A673 (cell line): ENCODE results near the gene PPHLN1. TPM values are rescaled to one million over a fixed set of nuclear protein-coding genes. Genes with fewer than 3 reads are reported as not detected.

Experiments used
- BruUV-seq: library from RNA; stranded (reverse); fragments of 400-500 nt; replicated peaks from 2 replicates; lab custom pipeline; 2021; lab: Mats Ljungman, UMichigan
- CTCF ChIA-PET: fragments of 300-600 bp; sonication (Branson Sonifier 250); formaldehyde crosslinking; loops from one replicate; lab custom pipeline; 2022; ENCODE audit warnings: antibody characterized with exemption; lab: Charles Lee
- POLR2A ChIA-PET: fragments of 300-600 bp; sonication (Branson Sonifier 250); formaldehyde crosslinking; loops from one replicate; lab custom pipeline; 2022; ENCODE audit warnings: antibody characterized with exemption; ENCODE audit not compliant: low non-redundant PET; lab: Charles Lee
- DNase-seq: peaks from one replicate; pipeline ENCODE4 v3.0.0-alpha.2; 2015; ENCODE audit warnings: low spot score
- H3K27ac ChIP-seq: fragments of 200-600 bp; sonication (generic); 2 replicates; pipeline ENCODE4 v1.5.1; 2016; ENCODE audit warnings: mixed run types, low read depth, mild to moderate bottlenecking, mixed read lengths, antibody characterized with exemption, low read length; ENCODE audit not compliant: poor library complexity, severe bottlenecking
- H3K27me3 ChIP-seq: fragments of 200-600 bp; sonication (generic); replicated peaks from 2 replicates; pipeline ENCODE4 v1.6.1; 2017; ENCODE audit warnings: mixed run types, low read depth, mild to moderate bottlenecking, mixed read lengths, antibody characterized with exemption, low read length; ENCODE audit not compliant: insufficient read depth, poor library complexity
- H3K36me3 ChIP-seq: fragments of 200-600 bp; sonication (generic); 2 replicates; pipeline ENCODE4 v1.6.1; 2016; ENCODE audit warnings: mixed run types, mild to moderate bottlenecking, mixed read lengths, antibody characterized with exemption, low read length; ENCODE audit not compliant: insufficient read depth, poor library complexity, severe bottlenecking
- H3K4me1 ChIP-seq: fragments of 200-600 bp; sonication (generic); 2 replicates; pipeline ENCODE4 v1.6.1; 2017; ENCODE audit warnings: mixed run types, mild to moderate bottlenecking, mixed read lengths, antibody characterized with exemption, low read length; ENCODE audit not compliant: insufficient read depth, poor library complexity, severe bottlenecking
- H3K4me3 ChIP-seq: fragments of 200-600 bp; sonication (generic); 2 replicates; pipeline ENCODE4 v1.5.1; 2016; ENCODE audit warnings: low read depth, mixed run types, mild to moderate bottlenecking, mixed read lengths, low read length; ENCODE audit not compliant: poor library complexity, severe bottlenecking
- H3K9me3 ChIP-seq: fragments of 200-600 bp; sonication (generic); 2 replicates; pipeline ENCODE4 v1.6.1; 2016; ENCODE audit warnings: mixed run types, low read depth, mild to moderate bottlenecking, mixed read lengths, antibody characterized with exemption, low read length; ENCODE audit not compliant: poor library complexity, severe bottlenecking
- CTCF ChIP-seq: fragments of 300-800, 200-600 bp; sonication (generic); conservative IDR thresholded peaks from 2 replicates; pipeline ENCODE4 v1.5.1; 2017; ENCODE audit warnings: low read depth, mild to moderate bottlenecking, antibody characterized with exemption, low read length, moderate library complexity, mixed read lengths
- EZH2 ChIP-seq: fragments of 200-600 bp; sonication (generic); IDR thresholded peaks from 2 replicates; pipeline ENCODE4 v1.6.1; 2017; ENCODE audit warnings: borderline replicate concordance, low read depth, mild to moderate bottlenecking, mixed read lengths, antibody characterized with exemption, low read length; ENCODE audit not compliant: poor library complexity, severe bottlenecking
- intact Hi-C: fragments of 100-400 bp; cut with micrococcal nuclease; formaldehyde crosslinking; loops from one replicate; pipeline ENCODE4 v1.10.0; 2022; ENCODE audit not compliant: unreplicated experiment
- total RNA-seq: library from RNA; stranded (reverse); gene quantifications from 2 replicates; pipeline ENCODE4 v1.2.3, GENCODE V29; 2021

PPHLN1 gene
- total RNA-seq, 1 experiment from 2014 or later: 90.1 TPM

- TF ChIP-seq CTCF (no peak), EZH2 (no peak)
- POLR2A ChIA-PET: interaction anchor here (0.6 to 0.7 kb wide), 2 partner anchors 15 to 56 kb away, joined by 3 to 6 read pairs; no protein-coding TSS in a partner anchor
- H3K4me1 ChIP-seq: no peaks in the 10 kb centered on the region
- H3K36me3 ChIP-seq: no peaks in the 10 kb centered on the region
- no peaks in the 10 kb centered on the region for H3K27me3 ChIP-seq
- DNase-seq: no peak
- BruUV-seq: no TSS peak
- CTCF ChIA-PET: no interaction called here
- no peak overlapping the region for H3K4me3 ChIP-seq
- H3K27ac ChIP-seq: no peak overlapping the region
- H3K9me3 ChIP-seq: no peaks in the 10 kb centered on the region
- intact Hi-C loops: no loop called here
Observed at GRCh38 chr12:42298887-42299286, 27.1 kb upstream of the PPHLN1 start.

GRCh38 chr12:42299392-42300308 lies 26.3 kb upstream of the PPHLN1 start:
- TF ChIP-seq EZH2: no peak
- no peak for TF ChIP-seq CTCF
- no TSS peak for BruUV-seq
- intact Hi-C loops: no loop called here
- DNase-seq: peak; percentile 34
- no peaks in the 10 kb centered on the region for H3K9me3 ChIP-seq
- no peaks in the 10 kb centered on the region for H3K36me3 ChIP-seq
- no peaks in the 10 kb centered on the region for H3K4me1 ChIP-seq
- CTCF ChIA-PET: no interaction called here
- H3K27ac ChIP-seq: no peak overlapping the region
- H3K4me3 ChIP-seq: no peak overlapping the region
- no peaks in the 10 kb centered on the region for H3K27me3 ChIP-seq
- POLR2A ChIA-PET: interaction anchor here (0.7 kb wide), 1 partner anchor 55 kb away, joined by 6 read pairs; no protein-coding TSS in a partner anchor

GRCh38 chr12:42306297-42306696 lies 19.7 kb upstream of the PPHLN1 start:
- POLR2A ChIA-PET: no interaction called here
- BruUV-seq: no TSS peak
- H3K9me3 ChIP-seq: no peaks in the 10 kb centered on the region
- H3K36me3 ChIP-seq: no peaks in the 10 kb centered on the region
- intact Hi-C loops: no loop called here
- no peak overlapping the region for H3K27ac ChIP-seq
- CTCF ChIA-PET: no interaction called here
- no peak for DNase-seq
- no peak for TF ChIP-seq EZH2
- TF ChIP-seq CTCF: no peak
- no peak overlapping the region for H3K4me3 ChIP-seq
- no peaks in the 10 kb centered on the region for H3K27me3 ChIP-seq
- H3K4me1 ChIP-seq: no peaks in the 10 kb centered on the region
